Measurements from ENCODE around the gene CENPX.
"Not testable (repeated sequence)": the region's sequence is repeated elsewhere in the genome, so short reads cannot be mapped to it uniquely, and the experiment has no call there.

The CENPX gene

DNA sequence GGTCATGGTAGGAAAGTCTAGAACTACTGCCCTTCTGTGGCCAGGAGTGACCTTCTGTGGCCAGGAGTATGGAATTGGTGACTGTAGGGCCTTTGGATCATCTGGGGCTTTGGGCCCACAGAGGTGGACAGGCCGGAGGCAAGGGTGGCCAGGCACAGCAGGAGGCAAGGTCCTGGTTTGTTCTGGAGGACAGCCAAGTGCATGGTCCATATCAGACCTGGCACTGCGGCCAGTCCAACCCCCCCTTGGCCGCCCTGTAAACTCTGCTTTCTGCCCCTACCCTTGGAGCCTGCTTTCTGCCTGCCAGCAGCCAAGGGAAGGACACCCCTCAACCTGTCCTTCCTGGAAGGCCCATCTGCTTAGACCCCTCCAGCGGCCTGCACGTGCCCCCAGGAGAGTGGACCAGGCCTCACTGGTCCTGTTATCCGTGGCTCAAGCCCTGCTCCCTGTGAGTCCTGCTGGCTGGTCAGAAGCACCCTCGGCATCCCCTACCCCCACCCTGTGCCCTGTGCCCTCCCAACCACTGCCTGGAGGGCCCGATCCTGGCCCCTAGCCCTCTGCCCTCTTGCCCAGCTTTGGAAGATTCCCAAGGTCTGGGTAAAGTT, 17.1 kb upstream of the CENPX start:
- DNase-seq (ENCODE audit: low read depth in 2 of 2), result no peak

DNA sequence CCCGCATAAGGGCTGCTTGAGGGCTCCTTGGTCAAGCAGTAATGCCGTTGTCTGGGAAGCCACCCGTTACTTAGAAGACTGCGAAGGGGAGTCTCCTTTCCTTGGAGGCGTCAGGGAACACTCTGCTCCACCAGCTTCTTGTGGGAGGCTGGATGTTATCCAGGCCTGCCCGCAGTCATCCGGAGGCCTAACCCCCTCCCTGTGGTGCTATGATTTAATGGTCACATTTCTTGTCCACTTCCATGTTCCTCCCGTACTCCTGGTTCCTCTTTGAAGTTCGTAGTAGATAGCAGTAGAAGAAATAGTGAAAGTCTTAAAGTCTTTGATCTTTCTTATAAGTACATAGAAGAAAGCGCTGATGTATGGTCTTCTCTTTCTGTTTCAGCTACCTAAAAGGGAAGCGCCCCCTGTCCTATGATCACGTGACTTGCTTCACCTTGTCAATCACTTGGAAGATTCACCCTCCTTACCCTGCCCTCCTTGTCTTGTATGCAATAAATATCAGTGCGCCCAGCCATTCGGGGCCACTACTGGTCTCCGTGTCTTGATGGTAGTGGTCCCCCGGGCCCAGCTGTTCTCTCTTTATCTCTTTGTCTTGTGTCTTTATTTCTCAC, 16.2 kb upstream of the CENPX start:
- not testable (repeated sequence) for DNase-seq (ENCODE audit: low read depth in 2 of 2)

DNA sequence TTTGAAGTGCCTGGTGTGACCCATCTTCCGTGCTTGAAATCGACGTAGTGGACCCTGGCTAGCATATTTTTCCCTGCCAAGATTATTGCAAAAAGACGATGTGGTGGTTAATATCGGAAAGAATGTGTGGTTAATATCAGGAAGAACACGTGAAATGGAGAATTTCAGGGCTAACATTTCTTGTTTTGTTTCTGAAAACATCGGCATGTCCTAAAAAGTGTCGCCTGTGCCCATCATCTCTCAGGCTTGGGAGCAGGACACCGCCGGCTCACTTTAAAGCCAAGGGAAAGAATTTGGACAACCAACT, 15.2 kb upstream of the CENPX start:
- no peak for DNase-seq (ENCODE audit: low read depth in 2 of 2)

DNA sequence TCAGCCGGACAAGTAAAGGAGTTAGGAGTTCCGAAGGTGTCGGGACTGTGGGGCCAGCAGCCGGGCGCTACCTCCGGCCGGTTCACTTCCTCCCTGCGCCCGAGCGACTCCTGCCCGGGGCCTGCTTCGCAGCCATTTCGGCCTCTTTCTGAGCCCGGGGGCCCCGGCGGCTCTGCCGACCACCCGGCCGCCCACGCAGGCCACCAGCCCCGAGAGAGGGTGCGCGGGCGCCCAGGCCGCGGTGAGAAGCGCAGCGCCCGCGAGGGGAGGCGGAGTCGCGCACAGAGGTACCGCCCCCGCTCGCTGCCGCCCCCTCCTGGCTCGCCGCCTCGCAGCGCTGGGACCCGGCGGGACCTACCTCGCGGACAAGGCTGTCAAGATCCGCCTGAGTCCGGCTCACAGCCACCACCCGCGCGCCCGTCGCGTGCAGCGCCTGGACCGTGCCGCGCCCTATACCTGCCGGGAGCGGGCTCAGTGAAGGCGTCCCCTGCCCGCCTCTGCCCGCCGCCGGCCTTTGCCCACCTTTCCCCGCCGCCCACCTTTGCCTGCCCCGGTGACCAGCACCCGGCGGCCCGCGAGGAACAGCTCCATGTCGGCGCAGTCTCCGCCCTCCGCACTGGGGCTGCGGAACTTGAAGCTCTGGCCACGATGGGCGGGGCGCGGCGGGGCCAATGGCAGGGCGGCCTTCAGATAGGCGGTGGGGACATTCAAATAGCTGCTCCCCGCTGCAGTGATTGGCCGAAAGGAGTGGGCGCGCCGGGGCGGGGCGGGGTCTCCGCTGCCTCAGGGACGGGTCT, 14.6 kb upstream of the CENPX start, which contains the start of gene DCXR:
DCXR (minus strand) TSS at position 606 of the 797 bp plus-strand sequence; CDS start at position 591, 15 bp downstream.
- DNase-seq (ENCODE audit: low read depth in 2 of 2), result peak; percentile 86 to 88

DNA sequence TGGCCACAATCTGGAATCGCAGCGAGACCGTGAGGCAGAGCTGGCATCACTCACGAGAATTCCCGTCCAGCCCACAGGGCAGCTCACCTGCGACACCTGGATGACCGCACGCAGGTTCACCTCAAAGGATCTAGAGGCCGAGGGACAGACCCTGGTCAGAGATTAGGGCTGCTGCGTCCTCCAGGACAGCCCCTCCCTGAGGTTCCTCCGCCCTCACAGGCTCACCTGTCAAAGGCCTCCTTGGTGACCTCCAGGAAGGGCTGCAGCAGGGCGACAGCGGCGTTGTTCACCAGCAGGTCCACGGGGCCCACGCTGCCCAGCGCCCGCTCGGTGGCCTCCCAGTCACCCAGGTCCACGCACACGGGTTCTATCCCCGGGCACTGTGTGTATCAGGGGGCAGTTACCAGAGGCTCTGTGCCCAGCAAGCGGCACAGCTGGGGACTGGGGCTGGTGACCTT, 14.0 kb upstream of the CENPX start:
- no peak for DNase-seq (ENCODE audit: low read depth in 2 of 2)

DNA sequence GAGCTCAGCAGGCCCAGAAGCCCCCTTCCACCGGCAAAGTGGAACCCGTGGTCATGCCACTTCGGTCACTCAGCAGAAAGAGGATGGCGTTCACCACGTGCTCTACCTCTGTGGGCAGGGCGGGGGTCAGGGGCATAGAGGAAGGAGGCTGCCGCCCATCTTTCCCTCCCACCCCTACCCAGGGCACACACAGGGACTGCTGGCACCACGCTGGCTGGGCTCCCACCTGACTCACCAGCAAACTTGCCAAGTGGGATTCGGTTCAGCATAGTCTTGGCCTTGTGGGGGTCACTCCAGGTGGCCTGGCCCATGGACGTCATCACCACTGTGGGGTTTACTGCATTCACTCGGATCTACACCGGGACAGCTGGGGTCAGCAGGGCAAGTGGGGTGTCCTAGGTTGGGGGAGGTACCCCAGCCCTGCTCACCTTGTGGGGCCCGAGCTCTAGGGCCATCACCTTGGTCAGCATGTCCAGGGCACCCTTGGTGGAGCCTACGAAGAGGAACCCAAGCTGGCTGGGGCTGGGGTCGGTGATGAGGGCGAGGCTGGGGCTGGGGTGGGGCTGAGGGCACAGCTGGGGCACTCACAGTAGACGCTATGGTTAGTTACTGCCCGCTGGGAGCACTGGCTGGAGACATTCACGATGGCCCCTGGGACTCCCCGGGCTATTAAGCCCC, 13.4 kb upstream of the CENPX start:
- no peak for DNase-seq (ENCODE audit: low read depth in 2 of 2)

DNA sequence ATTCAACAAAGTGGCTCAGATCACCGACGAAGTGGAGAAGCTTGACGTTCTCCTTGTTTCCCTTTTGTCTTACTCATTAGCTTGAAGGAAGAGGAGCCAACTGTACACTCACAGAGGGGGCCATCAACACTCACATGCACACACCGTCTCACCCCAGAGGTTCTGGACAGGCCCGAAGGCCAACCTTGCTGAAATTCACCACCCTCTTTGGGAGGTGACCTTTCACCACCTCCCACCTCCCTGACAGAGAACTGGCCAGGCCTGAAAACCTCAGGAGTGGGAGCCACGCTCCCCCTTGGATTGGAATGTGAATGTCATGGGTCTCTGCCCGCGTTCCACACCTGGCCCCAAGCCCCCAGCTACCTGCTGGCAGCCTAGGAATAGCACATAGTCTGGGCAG, 12.8 kb upstream of the CENPX start:
- DNase-seq (ENCODE audit: low read depth in 2 of 2), result no peak

DNA sequence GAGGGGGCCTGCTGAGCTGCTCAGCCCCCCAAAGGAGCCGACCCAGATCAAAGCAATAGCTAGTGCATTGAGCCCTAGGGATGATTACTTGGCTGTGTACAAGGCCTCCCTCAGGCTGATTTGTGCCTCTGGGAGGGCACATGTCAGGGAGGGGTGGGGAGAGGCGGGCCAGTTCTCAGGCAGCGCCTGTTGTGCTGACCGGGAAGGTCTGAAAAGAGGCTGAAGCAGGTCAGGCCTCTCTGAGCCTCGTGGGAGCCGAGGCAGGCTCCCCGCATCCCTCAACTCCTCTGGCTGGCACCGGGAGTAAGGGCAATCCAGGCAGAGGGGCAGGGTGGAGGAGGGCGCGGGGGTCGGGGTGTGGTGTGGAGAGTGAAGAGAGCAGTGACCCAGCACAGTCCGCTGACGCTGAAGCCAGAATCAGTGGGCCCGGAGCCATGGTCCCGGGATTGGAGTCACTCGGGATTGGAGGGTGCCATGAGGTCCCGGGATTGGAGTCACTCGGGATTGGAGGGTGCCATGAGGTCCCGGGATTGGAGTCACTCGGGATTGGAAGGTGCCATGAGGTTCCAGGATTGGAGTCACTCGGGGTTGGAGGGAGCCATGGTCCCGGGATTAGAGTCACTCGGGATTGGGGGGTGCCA, 11.8 kb upstream of the CENPX start:
- DNase-seq (ENCODE audit: low read depth in 2 of 2), result no peak

DNA sequence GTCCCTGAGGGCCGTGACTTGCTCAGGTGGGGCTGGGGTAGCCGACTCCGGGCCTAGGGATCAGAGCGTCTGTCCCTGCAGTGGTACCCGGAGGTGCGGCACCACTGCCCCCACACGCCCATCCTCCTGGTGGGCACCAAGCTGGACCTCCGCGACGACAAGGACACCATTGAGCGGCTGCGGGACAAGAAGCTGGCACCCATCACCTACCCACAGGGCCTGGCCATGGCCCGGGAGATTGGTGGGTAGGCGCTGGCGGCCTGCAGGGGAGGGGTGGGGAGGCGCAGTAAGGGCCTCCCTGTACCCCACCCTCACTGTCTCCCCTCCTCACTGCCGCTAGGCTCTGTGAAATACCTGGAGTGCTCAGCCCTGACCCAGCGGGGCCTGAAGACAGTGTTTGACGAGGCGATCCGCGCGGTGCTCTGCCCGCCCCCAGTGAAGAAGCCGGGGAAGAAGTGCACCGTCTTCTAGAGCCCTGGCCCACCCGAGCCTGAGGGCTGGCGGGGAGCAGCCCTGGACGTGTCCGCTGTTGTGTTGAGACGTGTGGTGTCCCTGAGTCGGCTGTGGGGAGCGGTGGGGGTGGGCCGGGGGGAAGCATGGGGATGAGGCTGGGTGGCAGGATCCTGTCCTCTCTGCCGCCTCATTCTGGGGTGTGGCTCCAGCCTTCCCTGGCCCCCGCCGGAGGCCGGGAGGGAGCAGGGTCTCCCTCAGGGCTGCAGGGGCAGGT, 10.8 kb upstream of the CENPX start:
- DNase-seq (ENCODE audit: low read depth in 2 of 2), result no peak

DNA sequence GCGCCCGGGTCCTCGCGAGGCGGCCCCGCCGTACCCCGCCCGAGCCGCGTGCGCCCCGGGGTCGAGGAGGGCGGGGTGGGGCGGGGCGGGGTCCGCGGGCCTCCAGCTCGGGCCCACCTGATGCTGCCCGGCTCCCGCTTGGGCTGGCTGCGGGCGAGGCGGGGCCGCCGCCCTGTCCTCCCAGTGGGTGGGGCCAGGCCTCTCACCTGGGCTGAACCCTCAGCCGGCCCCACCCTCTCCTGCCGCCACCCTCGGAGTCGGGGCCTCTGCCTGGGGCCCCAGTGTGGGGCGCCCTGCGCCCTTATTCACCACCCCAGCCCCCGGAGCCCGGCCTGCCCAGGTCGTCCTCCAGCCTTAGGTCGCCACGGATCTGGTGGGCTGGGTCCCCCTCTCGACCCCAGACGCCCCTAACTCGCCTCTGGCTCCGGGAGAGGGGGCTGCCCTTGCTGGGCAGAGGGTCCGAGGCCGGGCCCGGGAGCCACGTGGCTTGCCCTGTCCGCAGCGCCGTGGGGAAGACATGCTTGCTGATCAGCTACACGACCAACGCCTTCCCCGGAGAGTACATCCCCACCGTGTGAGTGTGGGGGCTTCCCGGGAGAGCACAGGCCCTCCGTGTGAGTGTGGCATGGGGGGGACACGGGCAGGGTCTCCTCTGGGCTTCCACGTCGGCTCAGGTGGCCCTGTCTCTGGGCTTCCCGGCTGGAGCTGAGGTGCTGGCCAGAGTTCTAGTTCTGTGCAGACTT, 9.4 kb upstream of the CENPX start:
- DNase-seq (ENCODE audit: low read depth in 2 of 2), result no peak

DNA sequence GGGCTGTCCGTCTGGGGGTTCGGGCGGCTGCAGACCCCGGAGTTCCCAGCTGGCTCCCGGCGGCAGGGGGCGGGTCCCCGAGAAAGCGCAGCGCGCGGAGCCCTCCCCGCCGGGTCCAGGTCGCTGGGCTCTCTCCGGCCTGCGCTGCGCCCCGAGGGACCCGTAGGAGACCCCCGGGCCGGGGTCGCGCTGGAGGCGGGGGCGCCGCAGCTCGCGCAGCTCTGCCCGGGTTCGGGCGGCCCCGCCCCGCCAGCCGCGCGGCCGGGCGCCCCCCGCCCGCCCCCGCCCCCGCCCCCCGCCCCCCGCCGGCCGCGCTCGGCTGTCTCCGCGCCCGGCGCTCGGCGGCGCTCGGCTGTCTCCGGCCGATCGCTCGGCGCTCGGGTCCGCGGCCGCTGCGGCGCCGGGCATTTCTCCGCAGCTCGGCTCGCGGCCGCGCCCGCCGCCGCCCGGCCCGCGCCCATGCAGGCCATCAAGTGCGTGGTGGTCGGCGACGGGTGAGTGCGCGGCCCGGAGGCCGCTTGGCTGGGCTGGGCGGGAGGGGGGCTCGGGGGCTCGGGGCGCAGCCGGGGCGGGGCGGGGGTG, 8.7 kb upstream of the CENPX start, which contains the start of gene RAC3:
RAC3 (plus strand) TSS at position 376 of the 582 bp plus-strand sequence; CDS start at position 460, 84 bp downstream.
- DNase-seq (ENCODE audit: low read depth in 2 of 2), result no peak

DNA sequence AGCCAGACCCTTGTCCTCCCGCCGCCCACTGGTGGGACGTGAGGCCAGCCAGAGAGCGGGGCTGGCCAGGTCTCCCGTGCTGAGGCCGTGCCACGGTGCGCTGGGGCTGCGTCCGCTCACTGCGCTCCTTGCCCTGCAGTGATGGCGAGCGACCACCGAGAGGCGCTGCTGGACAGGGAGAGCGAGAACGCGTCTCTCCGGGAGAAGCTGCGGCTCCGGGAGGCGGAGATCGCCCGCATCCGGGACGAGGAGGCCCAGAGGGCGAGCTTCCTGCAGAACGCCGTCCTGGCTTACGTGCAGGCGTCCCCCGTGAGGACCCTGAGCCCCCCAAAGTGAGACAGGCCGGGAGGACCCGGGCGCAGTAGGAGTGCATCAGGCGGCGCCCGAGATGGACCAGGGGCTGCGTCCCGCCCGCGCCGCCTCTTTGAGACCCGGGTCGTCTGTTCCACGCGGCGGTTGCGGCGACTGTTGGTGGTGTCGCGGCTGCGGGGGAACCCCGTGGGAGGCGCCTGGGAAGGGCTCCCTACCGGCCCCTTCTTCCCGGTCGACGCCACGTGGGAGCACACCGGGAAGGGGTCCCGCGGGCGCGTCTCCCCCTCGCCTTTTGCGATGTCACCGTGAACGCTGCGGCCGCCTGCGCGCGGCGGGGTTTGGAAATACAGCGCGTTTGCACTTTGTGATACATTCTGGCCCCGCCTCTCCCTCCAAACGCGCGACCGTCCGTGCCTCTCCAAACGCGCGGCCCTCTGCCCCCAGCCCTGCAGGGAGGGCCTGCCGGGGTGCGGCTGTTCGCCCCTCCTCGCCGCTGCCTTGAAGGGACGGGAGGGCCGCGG, 8.0 kb upstream of the CENPX start:
- DNase-seq (ENCODE audit: low read depth in 2 of 2), result peak; percentile 62 to 63

DNA sequence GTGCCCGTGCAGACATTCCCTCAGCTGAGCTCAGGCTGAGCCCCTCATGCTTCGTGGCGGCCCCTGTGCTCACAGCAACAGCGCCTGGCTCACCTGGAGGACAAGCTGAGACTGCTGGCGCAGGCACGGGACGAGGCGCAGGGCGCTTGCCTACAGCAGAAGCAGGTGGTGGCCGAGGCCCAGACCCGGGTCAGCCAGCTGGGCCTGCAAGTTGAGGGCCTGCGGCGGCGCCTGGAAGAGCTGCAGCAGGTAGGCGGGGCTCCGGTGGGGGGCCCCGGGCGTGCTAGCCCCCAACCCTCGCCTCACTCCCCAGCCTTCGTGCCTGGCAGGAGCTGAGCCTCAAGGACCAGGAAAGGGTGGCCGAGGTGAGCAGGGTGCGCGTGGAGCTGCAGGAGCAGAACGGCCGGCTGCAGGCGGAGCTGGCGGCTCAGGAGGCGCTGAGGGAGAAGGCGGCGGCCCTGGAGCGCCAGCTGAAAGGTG, 7.4 kb upstream of the CENPX start:
- DNase-seq (ENCODE audit: low read depth in 2 of 2), result no peak

DNA sequence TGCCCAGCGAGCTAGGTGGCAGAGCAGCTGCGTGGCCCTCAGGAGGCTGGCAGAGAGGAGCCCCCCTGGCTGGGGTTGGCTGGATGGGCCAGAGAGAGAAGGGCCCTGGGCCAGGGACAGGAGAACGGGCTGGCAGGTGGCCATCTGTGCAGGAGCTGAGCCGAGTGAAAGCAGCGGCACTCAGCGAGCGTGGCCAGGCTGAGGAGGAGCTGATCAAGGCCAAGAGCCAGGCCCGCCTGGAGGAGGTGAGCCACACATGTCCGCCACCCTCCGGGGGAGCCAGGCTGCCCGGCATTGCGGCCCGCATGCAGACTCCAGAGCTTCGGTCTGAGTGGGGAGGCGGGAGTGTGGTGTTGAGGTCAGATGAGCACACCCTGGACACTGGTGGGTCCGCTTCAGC, 6.7 kb upstream of the CENPX start:
- no peak for DNase-seq (ENCODE audit: low read depth in 2 of 2)

DNA sequence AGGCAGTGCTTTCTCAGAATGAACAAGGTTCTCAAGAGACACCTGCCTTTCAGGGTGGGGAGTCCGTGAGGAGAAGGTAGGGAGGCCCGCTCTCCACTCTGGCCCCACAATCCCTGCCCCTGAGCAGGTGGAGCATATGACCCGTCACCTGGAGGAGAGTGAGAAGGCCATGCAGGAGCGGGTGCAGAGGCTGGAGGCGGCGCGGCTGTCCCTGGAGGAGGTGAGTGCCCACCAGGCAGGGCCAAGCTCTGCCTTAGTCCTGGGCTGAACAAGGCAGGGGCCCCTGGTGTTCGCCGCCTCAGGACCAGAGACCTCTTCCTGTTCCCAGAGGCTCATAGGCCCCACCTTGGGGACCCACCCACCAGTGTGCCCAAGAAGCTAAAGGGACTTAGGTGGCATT, 6.3 kb upstream of the CENPX start:
- DNase-seq (ENCODE audit: low read depth in 2 of 2), result no peak

DNA sequence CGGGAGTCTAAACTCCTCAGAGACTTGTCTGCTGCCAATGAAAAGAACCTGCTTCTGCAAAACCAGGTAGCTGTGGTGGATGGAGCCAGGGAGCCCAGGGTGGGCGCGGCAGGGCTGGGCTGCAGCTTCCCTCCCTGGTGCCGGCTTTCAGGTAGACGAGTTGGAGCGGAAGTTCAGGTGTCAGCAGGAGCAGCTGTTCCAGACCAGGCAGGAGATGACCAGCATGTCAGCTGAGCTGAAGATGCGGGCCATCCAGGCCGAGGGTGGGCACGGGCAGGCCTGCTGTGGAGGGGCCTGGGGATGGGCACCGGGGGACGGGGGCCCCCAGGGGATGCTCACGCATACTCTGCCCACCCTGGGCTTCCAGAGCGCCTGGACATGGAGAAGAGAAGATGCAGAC, 5.6 kb upstream of the CENPX start:
- DNase-seq (ENCODE audit: low read depth in 2 of 2), result no peak

DNA sequence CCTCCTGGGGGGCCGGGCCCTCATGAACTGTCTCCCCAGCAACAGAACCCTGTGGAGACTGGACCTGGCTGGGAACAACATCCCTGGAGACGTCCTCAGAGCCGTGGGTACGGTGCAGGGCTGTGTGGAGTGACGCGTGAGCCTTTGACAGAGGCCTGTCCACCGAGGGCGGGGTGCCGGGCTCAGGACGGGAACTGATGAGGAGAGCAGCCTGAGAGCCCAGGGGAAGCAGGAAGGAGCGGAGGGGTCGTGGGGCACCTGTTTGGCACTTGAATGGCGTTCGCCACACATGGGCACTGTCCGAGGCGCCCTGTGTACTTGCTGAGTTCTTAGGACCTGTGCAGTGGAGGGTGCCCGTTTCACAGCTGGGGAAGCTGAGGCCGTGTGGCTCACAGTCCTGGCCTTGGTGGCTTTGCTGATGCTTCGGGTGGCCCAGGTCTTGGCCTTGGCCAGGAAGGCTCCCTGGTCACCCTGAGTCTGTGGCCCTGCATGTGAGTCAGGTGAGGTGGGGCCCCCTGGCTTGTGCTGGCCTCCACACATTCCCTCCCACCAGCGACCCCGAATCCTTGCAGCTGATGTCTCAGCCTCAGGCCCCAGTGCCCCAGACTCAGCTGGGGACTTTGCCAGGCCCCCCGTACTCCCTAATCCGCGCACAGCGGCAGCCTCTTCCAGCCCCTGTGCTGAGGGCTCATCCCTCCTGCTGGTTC, 2.9 kb upstream of the CENPX start:
- DNase-seq (ENCODE audit: low read depth in 2 of 2), result no peak

DNA sequence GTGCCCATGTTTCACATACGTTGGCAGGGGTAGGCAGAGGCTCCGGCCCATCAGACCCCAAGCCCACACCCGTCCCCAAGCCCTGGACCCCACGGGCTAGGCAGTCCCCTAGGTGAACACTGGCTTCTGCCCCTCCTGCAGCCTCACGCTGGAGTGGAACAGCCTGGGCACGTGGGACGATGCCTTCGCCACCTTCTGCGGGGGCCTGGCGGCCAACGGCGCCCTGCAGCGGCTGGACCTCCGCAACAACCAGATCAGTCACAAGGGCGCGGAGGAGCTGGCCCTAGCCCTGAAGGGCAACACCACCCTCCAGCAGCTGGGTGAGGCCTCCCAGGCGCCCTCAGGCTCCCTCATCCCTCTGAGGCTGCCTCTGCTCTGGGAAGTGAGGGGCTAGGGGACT, 2.2 kb upstream of the CENPX start:
- no peak for DNase-seq (ENCODE audit: low read depth in 2 of 2)

Measured in stimulated activated CD8-positive, alpha-beta memory T cell treated with anti-CD3 and anti-CD28 coated beads, Interleukin-7, amount 100 ng/mL, for 1 hour (primary cell).